Esophagus squamous epithelium (tissue), 4 donors: ENCODE data around the gene COL1A2.

Experiments
- CTCF ChIP-seq, 6 experiments: fragments of 450-650 bp in 4 of 6; fragments of 200-600 bp in 2 of 6; sonication (generic) in 2 of 6; IDR thresholded peaks; one replicate each; pipeline ENCODE4 v1.5.1; 2016 to 2019; ENCODE audit warnings: antibody characterized with exemption in 6 of 6, mild to moderate bottlenecking in 4 of 6, moderate library complexity in 4 of 6
- POLR2A ChIP-seq, 4 donors: fragments of 450-650 bp; IDR thresholded peaks; one replicate each; pipeline ENCODE4 v1.6.1; 2017; ENCODE audit warnings: antibody characterized with exemption in 4 of 4, mild to moderate bottlenecking in 4 of 4, moderate library complexity in 3 of 4

GRCh38 chr7:94418851-94419250 lies 24.2 kb downstream of the COL1A2 start:
- TF ChIP-seq CTCF (IDR thresholded peaks at IDR 0.05) (no peak), POLR2A (IDR thresholded peaks at IDR 0.05) (no peak)
